HG02759 (cell line): ENCODE results near the gene SPRN.

ENCODE experiments used
- ATAC-seq: cut with Tn5 transposase; IDR thresholded peaks from one replicate; pipeline ENCODE4 v1.9.1; 2021; ENCODE audit warnings: mild to moderate bottlenecking, moderate library complexity; ENCODE audit not compliant: unreplicated experiment

SPRN gene

GRCh38 chr10:133411523-133412380 lies 12.7 kb downstream of the SPRN start:
- ATAC-seq = no peak

GRCh38 chr10:133405844-133406527 lies 18.4 kb downstream of the SPRN start:
- peak; percentile 64 for ATAC-seq

- ATAC-seq = no peak
These were observed 19.2 kb downstream of the SPRN start for GRCh38 chr10:133405272-133405671.

- ATAC-seq = no peak
These were observed 20.6 kb downstream of the SPRN start for GRCh38 chr10:133403784-133404183.

- no peak for ATAC-seq
These were observed 21.1 kb downstream of the SPRN start for GRCh38 chr10:133403359-133403758.

- ATAC-seq = no peak
These were observed 22.3 kb downstream of the SPRN start for GRCh38 chr10:133401981-133402725.

- no peak for ATAC-seq
These were observed 22.9 kb downstream of the SPRN start for GRCh38 chr10:133401500-133401899.

- peak; percentile 76 for ATAC-seq
These were observed 23.6 kb downstream of the SPRN start for GRCh38 chr10:133400624-133401424.

GRCh38 chr10:133399123-133399601 lies 25.3 kb downstream of the SPRN start:
- ATAC-seq = no peak

GRCh38 chr10:133397938-133398337 lies 26.5 kb downstream of the SPRN start:
- no peak for ATAC-seq

- ATAC-seq = no peak
These were observed 28.3 kb downstream of the SPRN start for GRCh38 chr10:133396035-133396624.

- ATAC-seq = no peak
These were observed 29.6 kb downstream of the SPRN start for GRCh38 chr10:133394801-133395221.

- ATAC-seq = peak; percentile 74
These were observed 30.3 kb downstream of the SPRN start, which contains the start of gene MTG1 for GRCh38 chr10:133394064-133394663. Gene MTG1 (plus strand): TSS chr10:133394157. CDS start chr10:133394221, 64 bp downstream.

GRCh38 chr10:133393401-133394063 lies 30.9 kb downstream of the SPRN start:
- ATAC-seq = no peak

GRCh38 chr10:133391761-133392518 lies 32.5 kb downstream of the SPRN start:
- no peak for ATAC-seq

GRCh38 chr10:133391249-133391635 lies 33.2 kb downstream of the SPRN start:
- no peak for ATAC-seq

GRCh38 chr10:133390597-133391248 lies 33.7 kb downstream of the SPRN start:
- no peak for ATAC-seq
